ENCODE data around the gene ZC3H12A. TPM values are rescaled to one million over a fixed set of nuclear protein-coding genes. Genes with fewer than 3 reads are reported as not detected.
A peak's percentile ranks its signal among the peaks of the same experiment; 100 is the strongest.

ZC3H12A gene
- total RNA-seq, 2 donors from 2014 or later = 30.2 to 58.6 TPM

DNA sequence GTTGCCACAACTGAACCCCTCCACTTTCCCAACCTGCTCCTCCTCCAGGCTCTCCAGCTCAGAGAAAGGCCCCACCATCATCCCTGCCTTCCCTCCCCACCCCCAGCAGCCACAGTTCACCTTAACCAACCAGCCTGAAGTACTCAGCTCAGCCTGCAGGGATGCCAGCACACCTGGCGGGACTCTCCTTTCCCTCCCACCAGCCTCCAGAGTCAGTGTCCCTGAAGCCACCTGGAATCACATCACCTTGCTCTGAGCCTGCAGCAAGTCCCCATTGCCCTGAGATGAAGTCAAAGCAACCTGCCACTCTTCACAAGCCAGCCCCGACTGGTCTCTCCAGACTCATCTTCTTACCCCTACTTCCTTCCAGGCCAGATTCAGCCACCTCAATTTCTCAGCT, 26.2 kb upstream of the ZC3H12A start:
- no peak for DNase-seq (ENCODE audit: low spot score in 2 of 2)
- Mint-ChIP-seq H3K27ac (no peak overlapping the region), H3K9me3 (no peaks in the 10 kb centered on the region), H3K36me3 (no peaks in the 10 kb centered on the region)
- ATAC-seq = no peak

DNA sequence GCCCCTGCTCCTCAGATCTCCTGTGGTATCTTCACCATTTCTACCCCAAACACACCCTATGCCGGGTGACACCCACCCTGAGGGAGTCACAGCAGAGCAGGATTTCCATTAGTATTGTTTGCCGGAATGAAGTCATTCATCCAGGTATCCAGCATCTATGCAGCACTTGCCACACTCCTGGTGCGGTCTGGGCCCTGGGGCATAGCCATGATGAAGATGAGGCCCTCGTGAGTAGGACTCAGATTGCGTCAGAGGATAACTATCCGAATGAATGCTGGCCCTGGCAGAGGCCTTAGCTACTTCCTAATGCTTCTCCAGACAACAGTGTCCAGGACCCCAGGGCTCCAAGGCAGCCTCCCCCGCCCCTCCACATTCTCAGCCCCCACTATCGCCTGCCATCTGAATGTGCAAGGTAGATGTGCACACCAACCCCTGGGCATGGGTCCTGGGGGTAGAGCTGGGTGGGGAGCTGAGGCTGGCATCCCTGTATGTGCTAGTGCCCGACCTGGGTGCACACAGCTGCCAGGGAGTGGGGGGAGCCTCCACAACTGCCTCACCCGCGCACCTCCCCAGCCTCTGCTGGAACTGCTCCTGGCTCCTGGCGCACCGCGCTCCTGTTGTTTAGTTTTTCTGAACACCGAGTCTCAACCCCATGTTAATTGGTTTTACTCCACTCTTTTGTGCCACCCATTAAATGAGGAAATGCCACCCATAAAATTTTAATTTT, 25.5 kb upstream of the ZC3H12A start:
- Mint-ChIP-seq H3K36me3 (no peaks in the 10 kb centered on the region), H3K9me3 (no peaks in the 10 kb centered on the region), H3K27ac (peak overlapping the region in 1 of 2 donors; percentile 23)
- ATAC-seq = no peak
- no peak for DNase-seq (ENCODE audit: low spot score in 2 of 2)

DNA sequence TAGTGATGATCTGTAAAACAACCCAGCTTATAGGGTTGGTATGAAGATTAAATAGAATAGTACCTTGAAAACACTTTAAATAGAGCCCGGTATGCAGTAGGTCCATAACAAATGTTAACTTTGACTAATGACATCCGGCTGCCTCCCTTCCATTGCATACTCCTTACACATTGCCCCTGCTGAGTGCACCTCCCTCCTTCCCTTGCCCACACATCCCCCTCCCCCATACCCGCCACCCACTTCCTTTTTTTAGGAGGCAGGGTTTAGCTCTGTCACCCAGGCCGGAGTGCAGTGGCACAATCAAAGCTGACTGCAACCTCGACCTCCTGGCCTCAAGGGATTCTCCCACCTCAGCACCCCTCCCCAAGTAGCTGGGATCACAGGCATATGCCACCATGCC, 24.4 kb upstream of the ZC3H12A start:
- Mint-ChIP-seq H3K9me3 (no peaks in the 10 kb centered on the region), H3K27ac (peak overlapping the region in 1 of 2 donors; percentile 23), H3K36me3 (no peaks in the 10 kb centered on the region)
- ATAC-seq (peak in 1 of 2 donors; percentile 47), DNase-seq (ENCODE audit: low spot score in 2 of 2) (no peak)

DNA sequence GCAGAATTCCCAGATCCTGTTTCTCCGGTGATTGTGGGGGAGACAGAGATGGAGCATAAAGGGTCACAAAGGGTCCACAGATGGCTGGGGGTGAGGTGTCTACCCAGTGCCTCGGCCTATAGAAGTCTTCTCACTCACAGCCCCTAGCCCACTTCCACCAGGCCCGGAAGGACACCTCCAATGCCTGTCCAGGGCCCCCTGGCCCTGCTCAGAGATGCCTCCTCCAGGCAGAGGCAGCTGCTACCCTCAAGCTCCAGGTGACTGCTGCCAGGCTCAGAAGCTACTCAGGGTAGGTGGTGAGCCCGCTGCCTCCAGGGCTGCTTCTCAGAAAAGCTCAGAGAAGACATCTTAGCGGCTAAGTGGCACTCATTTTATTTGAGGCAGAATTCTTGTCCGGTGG, 22.0 kb upstream of the ZC3H12A start:
- peak overlapping the region in 1 of 2 donors; percentile 63 for H3K27ac Mint-ChIP-seq
- H3K9me3 Mint-ChIP-seq = no peaks in the 10 kb centered on the region
- ATAC-seq (no peak), DNase-seq (ENCODE audit: low spot score in 2 of 2) (no peak)
- H3K36me3 Mint-ChIP-seq = no peaks in the 10 kb centered on the region

DNA sequence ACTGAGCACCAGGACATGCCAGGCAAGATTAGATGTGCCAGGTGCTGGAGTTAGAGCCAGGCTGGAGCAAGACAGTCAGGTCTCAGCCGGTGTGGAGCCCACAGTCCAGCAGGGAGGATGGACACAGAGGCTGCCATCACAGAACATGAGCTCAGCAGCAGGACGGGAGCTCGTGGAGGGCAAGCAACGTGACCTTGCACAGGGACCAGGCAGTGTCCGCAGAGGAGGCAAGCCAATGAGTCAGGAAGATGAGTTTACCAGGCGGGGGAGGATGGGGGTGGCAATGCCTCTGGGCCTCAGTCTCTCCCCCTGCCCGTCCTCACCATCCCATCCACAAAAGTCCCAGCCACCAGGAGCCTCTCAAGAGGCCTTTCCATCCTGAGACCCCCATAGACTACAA, 20.7 kb upstream of the ZC3H12A start:
- H3K9me3 Mint-ChIP-seq = no peaks in the 10 kb centered on the region
- H3K36me3 Mint-ChIP-seq = no peaks in the 10 kb centered on the region
- no peak for ATAC-seq
- DNase-seq (ENCODE audit: low spot score in 2 of 2) = no peak
- peak overlapping the region in 1 of 2 donors; percentile 39 for H3K27ac Mint-ChIP-seq

DNA sequence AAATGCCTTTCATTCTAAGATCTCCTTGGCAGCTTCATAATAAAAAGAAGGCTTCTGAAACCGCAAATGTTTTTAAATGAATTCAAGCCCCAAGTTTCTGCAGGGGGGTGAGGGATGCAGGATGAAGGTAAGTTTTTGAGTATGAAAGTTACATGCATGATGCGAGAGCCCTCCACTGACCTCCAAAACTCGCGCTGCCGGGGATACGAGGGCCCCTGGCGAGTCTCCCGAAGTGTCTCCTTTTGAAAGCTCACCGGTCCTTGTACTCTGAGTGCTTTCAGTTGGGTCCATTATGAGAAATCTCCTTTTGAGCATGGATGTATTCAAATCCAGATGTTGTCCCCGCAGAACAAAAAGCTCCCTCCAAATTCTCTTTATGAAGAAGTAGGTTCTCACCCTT, 18.9 kb upstream of the ZC3H12A start:
- ATAC-seq = no peak
- Mint-ChIP-seq H3K36me3 (no peaks in the 10 kb centered on the region), H3K9me3 (no peaks in the 10 kb centered on the region), H3K27ac (peak overlapping the region in 1 of 2 donors; percentile 78)
- DNase-seq (ENCODE audit: low spot score in 2 of 2) = no peak

DNA sequence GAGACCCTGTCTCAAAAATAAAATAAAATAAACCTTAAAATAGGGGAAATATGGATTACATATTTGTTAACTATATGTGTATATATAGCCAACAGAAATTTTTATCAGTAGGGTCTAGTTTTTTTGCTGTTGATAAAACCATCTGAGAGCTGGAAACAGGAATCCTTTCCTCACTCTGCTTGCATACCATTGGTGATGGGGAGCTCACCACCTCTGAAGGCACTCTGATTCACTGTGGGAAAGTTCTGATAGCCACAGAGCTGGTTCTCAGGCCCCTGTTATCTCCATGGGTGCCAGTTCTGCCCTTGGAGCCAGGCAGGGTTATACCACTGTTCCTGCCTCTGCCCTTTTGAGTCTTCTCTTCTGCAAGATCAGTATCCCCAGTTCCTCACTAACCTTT, 17.8 kb upstream of the ZC3H12A start:
- no peak for ATAC-seq
- no peaks in the 10 kb centered on the region for H3K36me3 Mint-ChIP-seq
- no peaks in the 10 kb centered on the region for H3K9me3 Mint-ChIP-seq
- no peak overlapping the region for H3K27ac Mint-ChIP-seq
- DNase-seq (ENCODE audit: low spot score in 2 of 2) = no peak

DNA sequence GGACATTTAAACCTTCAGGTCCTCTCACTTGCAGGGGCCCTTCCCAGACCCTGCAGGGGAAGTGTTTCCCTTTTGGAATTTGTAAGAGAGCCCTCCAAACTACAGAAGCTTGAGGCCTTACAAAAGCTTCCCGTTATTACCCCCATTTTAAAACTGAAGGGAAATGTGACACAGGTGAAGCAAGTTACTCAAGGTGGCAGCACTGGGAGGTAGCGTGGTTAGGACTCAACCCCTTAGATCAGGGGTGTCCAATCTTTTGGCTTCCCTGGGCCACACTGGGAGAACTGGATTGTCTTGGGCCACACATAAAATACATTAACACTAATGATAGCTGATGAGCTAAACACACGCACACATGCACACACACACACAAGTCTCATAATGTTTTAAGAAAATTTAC, 15.8 kb upstream of the ZC3H12A start:
- DNase-seq (ENCODE audit: low spot score in 2 of 2) (no peak), ATAC-seq (no peak)
- H3K9me3 Mint-ChIP-seq = no peaks in the 10 kb centered on the region
- H3K36me3 Mint-ChIP-seq = no peaks in the 10 kb centered on the region
- no peak overlapping the region for H3K27ac Mint-ChIP-seq

DNA sequence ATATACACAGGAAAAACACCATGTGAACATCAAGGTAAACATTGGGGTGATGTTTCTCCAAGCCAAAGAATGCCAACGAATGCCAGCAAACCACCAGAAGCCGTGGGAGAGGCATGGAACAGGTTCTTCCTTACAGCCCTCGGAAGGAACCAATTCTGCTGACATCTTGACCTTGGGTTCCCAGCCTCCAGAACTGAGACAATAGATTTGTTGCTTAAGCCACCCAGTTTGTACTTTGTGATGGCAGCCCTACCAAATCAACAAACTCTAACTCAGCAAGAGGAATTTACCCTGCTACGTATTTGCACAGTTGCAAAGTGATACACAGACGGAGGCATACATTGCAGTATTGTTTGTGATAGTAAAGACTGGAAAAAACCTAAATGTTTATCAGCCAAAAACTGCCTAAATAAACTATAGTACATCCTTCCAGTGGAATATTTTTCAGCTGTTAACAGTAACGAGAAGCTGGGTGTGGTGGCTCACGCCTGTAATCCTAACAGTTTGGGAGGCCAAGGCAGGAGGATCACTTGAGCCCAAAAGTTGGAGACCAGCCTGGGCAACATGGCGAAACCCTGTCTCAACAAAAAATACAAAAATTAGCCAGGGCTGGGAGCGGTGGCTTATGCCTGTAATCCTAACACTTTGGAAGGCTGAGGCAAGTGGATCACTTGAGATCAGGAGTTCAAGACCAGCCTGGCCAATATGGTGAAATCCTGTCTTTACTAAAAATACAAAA, 12.5 kb upstream of the ZC3H12A start:
- ATAC-seq (no peak), DNase-seq (ENCODE audit: low spot score in 2 of 2) (no peak)
- no peaks in the 10 kb centered on the region for H3K9me3 Mint-ChIP-seq
- no peaks in the 10 kb centered on the region for H3K36me3 Mint-ChIP-seq
- no peak overlapping the region for H3K27ac Mint-ChIP-seq

DNA sequence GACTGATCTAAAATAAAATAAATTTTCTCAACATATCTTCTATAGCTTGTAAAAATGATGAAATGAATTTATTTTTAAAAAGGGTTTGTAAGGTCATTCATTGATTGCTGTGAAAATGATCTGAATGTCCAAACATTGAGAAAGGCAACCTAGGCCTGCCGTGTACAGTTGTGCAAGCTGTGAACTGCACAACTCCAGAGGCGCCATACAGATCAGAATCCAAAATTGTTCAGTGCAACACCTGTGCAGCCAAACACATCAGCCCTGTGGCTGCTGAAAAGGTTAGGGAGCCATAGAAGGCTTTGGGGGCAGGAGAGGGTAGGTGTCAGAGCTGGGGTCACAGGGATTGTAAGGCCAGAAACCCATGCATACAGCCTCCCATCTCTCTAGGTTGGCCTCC, 9.9 kb upstream of the ZC3H12A start:
- DNase-seq (ENCODE audit: low spot score in 2 of 2) = no peak
- ATAC-seq = no peak
- no peak overlapping the region for H3K27ac Mint-ChIP-seq
- H3K9me3 Mint-ChIP-seq = no peaks in the 10 kb centered on the region
- H3K36me3 Mint-ChIP-seq = no peaks in the 10 kb centered on the region

DNA sequence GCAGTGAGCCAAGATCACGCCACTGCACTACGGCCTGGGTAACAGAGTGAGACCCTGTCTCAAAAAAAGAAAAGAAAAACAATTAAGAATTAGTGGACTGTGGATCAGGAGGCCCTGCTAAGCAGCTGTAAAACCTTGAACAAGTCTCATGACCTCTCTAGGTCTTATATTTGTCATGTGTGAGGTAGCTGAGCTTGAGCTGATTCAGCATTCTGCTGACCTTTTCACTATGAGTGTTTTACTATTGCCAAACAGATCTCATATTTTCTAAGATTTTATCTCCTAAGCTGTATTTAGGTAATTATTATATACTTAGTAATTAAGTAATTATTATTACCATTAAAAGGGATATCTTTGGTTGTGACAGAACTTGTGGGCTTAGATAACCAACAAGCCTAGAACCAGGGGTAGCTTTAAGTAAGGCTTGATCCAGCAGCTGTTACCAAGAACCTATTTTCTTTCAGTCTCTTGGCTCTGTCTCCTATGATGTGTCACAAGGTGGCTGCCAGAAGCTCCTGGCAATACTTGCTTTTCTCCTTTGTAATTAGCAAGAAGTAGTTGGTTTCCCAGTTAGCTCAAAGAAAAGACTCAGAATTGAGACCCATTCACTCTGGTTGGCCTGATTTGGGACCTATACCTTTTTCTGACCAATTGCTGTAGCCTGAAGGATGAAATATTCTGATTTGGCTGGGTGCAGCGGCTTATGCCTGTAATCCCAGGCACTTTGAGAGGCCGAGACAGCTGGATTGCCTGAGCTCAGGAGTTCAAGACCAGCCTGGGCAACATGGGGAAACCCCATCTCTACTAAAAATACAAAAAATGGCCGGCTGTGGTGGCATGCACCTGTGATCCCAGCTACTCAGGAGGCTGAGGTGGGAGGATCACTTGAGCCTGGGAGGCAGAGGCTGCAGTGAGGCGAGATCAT, 8.5 kb upstream of the ZC3H12A start:
- Mint-ChIP-seq H3K27ac (no peak overlapping the region), H3K36me3 (no peaks in the 10 kb centered on the region), H3K9me3 (no peaks in the 10 kb centered on the region)
- ATAC-seq (no peak), DNase-seq (ENCODE audit: low spot score in 2 of 2) (no peak)

DNA sequence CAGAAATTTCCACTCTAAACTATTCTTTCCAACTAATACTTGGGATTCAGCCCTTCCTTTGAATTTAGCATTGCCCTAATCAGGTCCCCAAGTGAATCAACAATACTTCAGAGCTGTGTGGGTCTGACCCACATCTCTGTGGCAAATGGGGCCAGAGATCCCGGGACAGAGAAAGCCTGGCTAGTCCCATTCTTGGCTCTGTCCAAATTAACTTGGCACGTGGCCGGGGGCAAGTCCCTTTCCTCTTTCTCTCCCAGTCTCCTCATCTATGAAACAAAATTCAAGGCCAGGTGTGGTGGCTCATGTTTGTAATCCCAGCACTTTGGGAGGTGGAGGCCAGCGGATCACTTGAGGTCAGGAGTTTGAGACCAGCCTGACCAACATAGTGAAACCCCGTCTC, 6.3 kb upstream of the ZC3H12A start:
- no peak for DNase-seq (ENCODE audit: low spot score in 2 of 2)
- H3K36me3 Mint-ChIP-seq = no peaks in the 10 kb centered on the region
- no peaks in the 10 kb centered on the region for H3K9me3 Mint-ChIP-seq
- no peak for ATAC-seq
- H3K27ac Mint-ChIP-seq = no peak overlapping the region

DNA sequence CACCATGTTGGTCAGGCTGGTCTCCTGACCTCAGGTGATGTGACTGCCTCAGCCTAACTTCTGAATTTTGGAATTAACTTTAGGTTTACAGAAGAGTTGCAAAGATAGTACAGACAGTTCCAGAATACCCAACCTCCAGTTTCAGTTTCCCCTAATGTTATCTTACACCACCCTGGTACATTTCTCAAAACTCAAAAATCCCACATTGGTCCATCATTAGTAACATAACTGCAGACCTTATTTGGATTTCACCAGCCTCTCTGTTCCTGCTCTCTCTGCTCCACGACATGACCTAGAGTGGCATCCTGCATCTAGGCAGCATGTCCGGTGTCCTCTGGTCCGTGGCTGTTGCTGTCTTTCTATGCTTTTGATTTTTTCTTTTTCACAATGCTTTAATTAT, 5.0 kb upstream of the ZC3H12A start:
- Mint-ChIP-seq H3K9me3 (no peaks in the 10 kb centered on the region), H3K36me3 (no peaks in the 10 kb centered on the region), H3K27ac (peak overlapping the region in 1 of 2 donors; percentile 45)
- ATAC-seq = no peak
- DNase-seq (ENCODE audit: low spot score in 2 of 2) = no peak

DNA sequence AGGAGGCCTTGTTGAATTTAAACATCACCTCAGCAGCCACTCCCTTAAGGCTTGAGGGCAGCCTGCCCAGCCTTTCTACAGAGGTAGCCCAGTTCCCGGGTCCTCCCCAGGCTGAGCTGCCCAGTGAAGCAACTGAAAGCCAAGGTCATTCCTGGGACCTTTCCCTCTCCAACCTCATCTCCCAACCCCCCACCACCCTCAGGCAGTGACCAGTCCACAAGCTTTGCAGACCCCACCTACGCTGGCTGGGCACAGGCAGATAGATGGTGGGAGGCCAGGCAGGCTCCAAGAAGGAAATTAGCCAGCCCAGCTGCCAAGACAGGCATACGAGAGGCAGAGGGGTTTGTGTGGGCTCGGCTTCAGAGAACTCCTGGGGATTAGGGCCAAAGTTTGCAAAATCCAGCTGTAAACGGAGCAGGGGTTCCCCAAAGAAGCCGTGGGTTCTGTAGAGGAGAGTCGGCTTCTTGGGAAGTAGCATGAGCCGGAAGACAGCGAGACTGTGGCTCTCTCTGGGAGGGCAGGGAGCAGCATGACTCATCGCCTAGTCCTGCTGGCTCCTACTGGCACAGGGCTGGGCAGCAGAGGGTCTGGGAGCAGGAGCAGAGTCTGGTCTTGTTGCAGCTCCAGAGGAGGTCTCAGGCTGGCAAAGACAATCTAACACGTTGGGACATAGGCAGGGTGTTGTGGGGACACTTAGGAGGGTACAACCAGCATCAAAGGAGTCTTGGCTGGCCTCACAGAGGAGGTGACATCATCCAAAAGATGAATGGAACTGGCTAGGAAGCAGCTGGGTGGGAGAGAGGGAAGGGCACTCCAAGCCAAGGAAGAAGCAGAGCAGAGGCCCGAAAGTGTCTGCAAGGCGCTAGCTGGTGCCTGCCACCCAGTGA, 2.8 kb upstream of the ZC3H12A start:
- peak overlapping the region; percentile 52 to 66 for H3K27ac Mint-ChIP-seq
- H3K9me3 Mint-ChIP-seq = no peaks in the 10 kb centered on the region
- H3K36me3 Mint-ChIP-seq = peaks cover 18% of the 10 kb centered on the region in 2 donors
- no peak for ATAC-seq
- peak in 1 of 2 donors; percentile 35 for DNase-seq (ENCODE audit: low spot score in 2 of 2)

DNA sequence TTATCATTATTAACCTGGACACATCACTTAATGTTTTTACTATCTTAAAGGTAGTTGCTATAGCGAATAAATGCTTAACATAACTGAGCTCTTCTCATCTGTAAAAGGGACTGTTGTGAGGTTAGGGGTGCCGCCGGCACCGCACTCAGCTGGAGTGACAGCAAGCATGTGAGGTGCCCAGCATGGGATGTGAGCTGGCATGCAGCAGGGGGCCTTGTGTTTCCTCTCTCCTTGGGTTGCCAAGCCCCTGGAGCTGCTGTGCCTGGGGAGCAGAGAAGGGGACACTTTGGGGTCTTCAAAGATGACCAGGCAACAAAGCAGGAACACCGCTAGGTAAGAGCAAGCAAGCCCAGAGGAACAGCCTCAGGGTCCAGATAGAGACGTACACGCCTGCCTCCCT, 2.1 kb upstream of the ZC3H12A start:
- ATAC-seq = no peak
- peaks cover 24% of the 10 kb centered on the region in 2 donors for H3K36me3 Mint-ChIP-seq
- H3K9me3 Mint-ChIP-seq = no peaks in the 10 kb centered on the region
- H3K27ac Mint-ChIP-seq = peak overlapping the region; percentile 22 to 66
- DNase-seq (ENCODE audit: low spot score in 2 of 2) = peak in 1 of 2 donors; percentile 37

DNA sequence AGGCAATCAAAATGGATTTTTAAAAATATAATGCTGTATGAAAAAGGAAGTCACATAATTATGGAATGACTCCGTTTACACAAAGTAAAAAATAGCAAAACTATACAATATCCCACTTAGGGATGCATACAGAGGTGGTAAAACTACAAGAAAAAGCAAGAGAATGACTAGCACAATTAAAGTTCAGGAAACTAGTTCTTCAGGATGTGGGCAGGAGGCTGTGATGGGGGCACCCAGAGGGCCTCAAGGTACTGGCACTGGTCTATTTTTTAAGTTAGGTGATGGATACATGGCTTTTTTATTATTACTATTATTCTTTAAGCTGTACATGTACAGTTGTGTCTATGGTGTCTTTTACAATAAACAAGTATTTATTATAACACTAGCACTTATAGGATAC, 1.4 kb upstream of the ZC3H12A start:
- Mint-ChIP-seq H3K27ac (peak overlapping the region; percentile 7 to 73), H3K36me3 (peaks cover 29 to 32% of the 10 kb centered on the region in 2 donors), H3K9me3 (no peaks in the 10 kb centered on the region)
- no peak for DNase-seq (ENCODE audit: low spot score in 2 of 2)
- no peak for ATAC-seq
